HFFc6 (cell line): Measurements from ENCODE around the gene MREG. TPM values are rescaled to one million over a fixed set of nuclear protein-coding genes. Genes with fewer than 3 reads are reported as not detected.
A peak's percentile ranks its signal among the peaks of the same experiment; 100 is the strongest.

Experiments
- DNase-seq: peaks from one replicate; pipeline ENCODE4 v3.0.0-alpha.2; 2018
- H3K27ac Mint-ChIP-seq: 2 replicates; pipeline ENCODE4 v1.8.0; 2020; ENCODE audit warnings: mild to moderate bottlenecking, mixed read lengths
- H3K27me3 Mint-ChIP-seq: 2 replicates; pipeline ENCODE4 v1.8.0; 2021; ENCODE audit warnings: mild to moderate bottlenecking, moderate library complexity, mixed read lengths; ENCODE audit not compliant: insufficient read depth
- H3K36me3 Mint-ChIP-seq: 2 replicates; pipeline ENCODE4 v1.8.0; 2021; ENCODE audit warnings: low read depth, mixed read lengths
- H3K4me1 Mint-ChIP-seq: 2 replicates; pipeline ENCODE4 v1.8.0; 2020; ENCODE audit warnings: low read depth, mixed read lengths
- H3K4me3 Mint-ChIP-seq: 2 replicates; pipeline ENCODE4 v1.8.0; 2020; ENCODE audit warnings: mild to moderate bottlenecking, moderate library complexity, mixed read lengths
- H3K9me3 Mint-ChIP-seq: 2 replicates; pipeline ENCODE4 v1.8.0; 2020; ENCODE audit warnings: mild to moderate bottlenecking, mixed read lengths
- CTCF ChIP-seq: fragments of 200-600 bp; sonication (generic); IDR thresholded peaks from 2 replicates; pipeline ENCODE4 v1.5.0; 2021; ENCODE audit warnings: antibody characterized with exemption, mild to moderate bottlenecking
- total RNA-seq, 6 experiments: library from RNA; stranded (reverse); fragmentation: NEBNext Ultra II Directional; extraction: Animal tissue kit (Norgen Biotek cat#: 25700); gene quantifications; 2 replicates in 1 of 6; 3 replicates in 5 of 6; pipeline ENCODE4 v1.2.3, GENCODE V29; 2021

Gene MREG
- total RNA-seq, 6 experiments from 2014 or later, result 2.0 to 3.5 (median 3.2) TPM

GRCh38 chr2:215984661-215985060 is 28.7 kb downstream of the MREG start:
- no peak for DNase-seq
- Mint-ChIP-seq H3K27me3 (peaks cover 4% of the 10 kb centered on the region; the same call in 1 of the 2 replicates), H3K4me3 (no peak overlapping the region), H3K36me3 (peaks cover 7% of the 10 kb centered on the region), H3K9me3 (peaks cover 6% of the 10 kb centered on the region), H3K4me1 (peaks cover 8% of the 10 kb centered on the region), H3K27ac (no peak overlapping the region)
- TF ChIP-seq CTCF, result no peak

GRCh38 chr2:215983581-215984351 is 29.6 kb downstream of the MREG start:
- Mint-ChIP-seq H3K9me3 (no peaks in the 10 kb centered on the region), H3K4me3 (no peak overlapping the region), H3K4me1 (peaks cover 8% of the 10 kb centered on the region), H3K27me3 (no peaks in the 10 kb centered on the region), H3K36me3 (peaks cover 5% of the 10 kb centered on the region), H3K27ac (no peak overlapping the region)
- no peak for TF ChIP-seq CTCF
- DNase-seq, result no peak

GRCh38 chr2:215982465-215982875 is 30.9 kb downstream of the MREG start:
- H3K9me3 Mint-ChIP-seq, result no peaks in the 10 kb centered on the region
- H3K27ac Mint-ChIP-seq, result no peak overlapping the region
- peaks cover 5% of the 10 kb centered on the region for H3K36me3 Mint-ChIP-seq
- no peaks in the 10 kb centered on the region for H3K27me3 Mint-ChIP-seq
- H3K4me3 Mint-ChIP-seq, result no peak overlapping the region
- peaks cover 8% of the 10 kb centered on the region for H3K4me1 Mint-ChIP-seq
- DNase-seq, result peak; percentile 57
- no peak for TF ChIP-seq CTCF

GRCh38 chr2:215981115-215981514 is 32.2 kb downstream of the MREG start:
- Mint-ChIP-seq H3K4me1 (peaks cover 8% of the 10 kb centered on the region), H3K36me3 (peaks cover 5% of the 10 kb centered on the region), H3K27ac (no peak overlapping the region), H3K4me3 (no peak overlapping the region), H3K9me3 (no peaks in the 10 kb centered on the region), H3K27me3 (peaks cover 3% of the 10 kb centered on the region; the same call in 1 of the 2 replicates)
- TF ChIP-seq CTCF, result no peak
- DNase-seq, result no peak

GRCh38 chr2:215979620-215980019 is 33.7 kb downstream of the MREG start:
- Mint-ChIP-seq H3K4me3 (no peak overlapping the region), H3K36me3 (peaks cover 5% of the 10 kb centered on the region), H3K9me3 (no peaks in the 10 kb centered on the region), H3K4me1 (peaks cover 8% of the 10 kb centered on the region), H3K27ac (no peak overlapping the region), H3K27me3 (peaks cover 3% of the 10 kb centered on the region)
- no peak for TF ChIP-seq CTCF
- DNase-seq, result no peak
